NCI-H1417 treated with DMSO at 0.1 percent for 48 hours (cell line): ENCODE results near the gene DOCK6.

Experiments
- DNase-seq: peaks from one replicate; lab custom pipeline; 2025; lab: John Stamatoyannopoulos, UW

Gene DOCK6

GRCh38 chr19:11225172-11225571, 37.2 kb downstream of the DOCK6 start:
- no peak for DNase-seq

GRCh38 chr19:11224429-11224828, 37.9 kb downstream of the DOCK6 start:
- DNase-seq = no peak

- DNase-seq = no peak
Measured at GRCh38 chr19:11223200-11223599, 39.1 kb downstream of the DOCK6 start.

GRCh38 chr19:11221082-11221598, 41.2 kb downstream of the DOCK6 start:
- DNase-seq = no peak

DNA sequence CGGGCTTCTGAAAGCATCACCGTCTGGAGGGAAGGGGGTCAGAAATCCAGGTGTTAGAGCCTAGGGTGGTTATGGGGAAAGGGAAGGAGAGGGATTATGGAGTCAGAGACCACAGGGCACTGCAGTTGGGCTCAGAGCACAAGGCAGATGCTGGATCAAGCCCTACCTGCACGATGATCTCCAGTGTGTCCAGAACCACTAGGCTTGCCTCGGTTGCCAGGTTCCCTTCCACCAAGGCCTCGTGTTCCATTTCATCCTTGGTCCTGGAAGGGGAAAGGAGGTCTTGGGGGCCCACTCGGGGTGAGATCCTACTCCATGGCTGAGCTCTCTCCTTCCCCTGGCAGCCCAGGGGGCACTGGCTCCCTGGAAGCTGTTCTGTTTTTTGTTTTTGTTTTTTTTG, 47.9 kb downstream of the DOCK6 start:
- no peak for DNase-seq

DNA sequence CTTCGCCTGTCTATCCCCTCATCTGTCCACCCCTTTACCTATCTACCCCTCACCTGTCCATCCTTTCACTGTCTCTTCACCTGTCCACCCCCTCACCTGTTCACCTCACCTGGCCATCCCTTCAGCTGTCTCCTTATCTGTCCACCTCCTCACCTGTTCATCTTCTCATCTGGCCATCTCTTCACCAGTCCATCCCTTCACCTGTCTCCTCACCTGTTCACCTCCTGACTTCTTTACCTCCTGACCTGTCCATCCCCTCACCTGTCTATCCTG, 51.7 kb downstream of the DOCK6 start:
- DNase-seq = no peak

DNA sequence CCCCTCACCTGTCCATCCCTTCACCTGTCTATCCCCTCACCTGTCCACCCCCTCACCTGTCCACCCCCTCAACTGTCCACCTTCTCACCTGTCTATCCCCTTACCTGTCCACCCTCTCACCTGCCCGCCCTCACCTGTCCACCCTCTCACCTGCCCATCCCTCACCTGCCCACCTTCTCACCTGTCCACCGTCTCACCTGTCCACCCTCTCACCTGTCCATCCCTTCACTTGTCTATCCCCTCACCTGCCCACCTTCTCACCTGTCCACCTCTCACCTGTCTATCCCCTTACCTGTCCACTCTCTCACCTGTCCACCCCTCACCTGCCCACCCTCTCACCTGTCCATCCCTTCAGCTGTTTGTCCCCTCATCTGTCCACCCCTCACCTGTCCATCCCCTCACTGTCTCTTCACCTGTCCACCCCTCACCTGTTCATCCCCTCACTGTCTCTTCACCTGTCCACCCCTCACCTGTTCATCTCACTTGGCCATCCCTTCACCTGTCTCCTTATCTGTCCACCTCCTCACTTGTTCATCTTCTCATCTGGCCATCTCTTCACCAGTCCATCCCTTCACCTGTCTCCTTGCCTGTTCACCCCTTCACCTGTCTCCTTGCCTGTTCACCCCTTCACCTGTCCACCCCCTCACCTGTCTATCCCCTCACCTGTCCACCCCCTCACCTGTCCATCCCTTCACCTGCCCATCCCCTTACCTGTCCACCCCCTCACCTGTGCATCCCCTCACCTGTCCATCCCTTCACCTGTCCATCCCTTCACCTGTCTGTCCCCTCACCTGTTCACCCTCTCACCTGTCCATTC, 52.3 kb downstream of the DOCK6 start:
- DNase-seq = no peak

GRCh38 chr19:11208561-11209471, 53.5 kb downstream of the DOCK6 start:
- DNase-seq = no peak

DNA sequence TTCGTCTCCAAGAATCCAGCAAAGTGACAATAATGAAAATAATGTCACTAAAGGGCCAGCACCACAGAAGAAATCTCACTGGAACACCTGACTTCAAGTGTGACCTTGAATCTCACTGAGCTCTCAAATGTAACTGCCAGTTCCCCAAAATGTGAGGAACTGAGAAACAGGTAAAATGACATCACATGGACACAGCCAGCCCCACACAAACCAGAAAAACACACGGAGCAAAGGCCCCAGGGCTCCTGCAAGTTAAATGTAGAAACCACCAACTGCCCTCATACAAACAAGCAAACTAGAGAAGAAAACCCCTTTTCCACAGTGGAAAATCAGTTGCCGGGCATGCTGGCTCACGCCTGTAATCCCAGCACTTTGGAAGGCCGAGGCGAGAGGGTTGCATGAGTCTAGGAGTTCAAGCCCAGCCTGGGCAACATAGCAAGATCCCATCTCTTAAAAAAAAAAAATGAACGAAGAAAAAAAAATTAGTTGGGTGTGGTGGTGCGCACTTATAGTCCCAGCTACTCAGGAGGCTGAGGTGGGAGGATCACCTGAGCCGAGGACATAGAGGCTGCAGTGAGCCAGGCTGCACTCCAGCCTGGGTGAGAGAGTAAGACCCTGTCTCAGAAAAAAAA, 56.3 kb downstream of the DOCK6 start:
- DNase-seq = no peak

DNA sequence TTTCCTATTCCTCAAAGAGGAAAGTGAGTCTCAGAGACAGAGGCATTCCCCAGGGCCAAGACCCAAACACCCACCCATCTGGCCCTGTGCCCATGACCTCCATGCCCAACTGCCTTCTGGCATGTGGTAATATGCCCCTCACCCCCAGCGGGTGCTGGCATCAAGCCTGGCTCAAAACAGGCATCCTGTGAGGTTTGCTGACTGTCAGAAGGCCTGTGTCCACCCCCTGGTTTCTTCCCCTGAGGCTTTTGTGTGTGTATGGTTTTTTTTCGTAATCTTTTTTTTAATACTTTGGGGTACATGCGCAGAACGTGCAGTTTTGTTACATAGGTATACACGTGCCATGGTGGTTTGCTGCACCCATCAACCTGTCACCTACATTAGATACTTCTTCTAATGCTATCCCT, 57.4 kb downstream of the DOCK6 start:
- no peak for DNase-seq

- DNase-seq = no peak
Measured at GRCh38 chr19:11204076-11204602, 58.2 kb downstream of the DOCK6 start.

- no peak for DNase-seq
Measured at GRCh38 chr19:11203194-11204075, 58.9 kb downstream of the DOCK6 start.

- no peak for DNase-seq
Measured at GRCh38 chr19:11202488-11203193, 59.7 kb downstream of the DOCK6 start.

- no peak for DNase-seq
Measured at GRCh38 chr19:11201791-11202190, 60.5 kb downstream of the DOCK6 start.

DNA sequence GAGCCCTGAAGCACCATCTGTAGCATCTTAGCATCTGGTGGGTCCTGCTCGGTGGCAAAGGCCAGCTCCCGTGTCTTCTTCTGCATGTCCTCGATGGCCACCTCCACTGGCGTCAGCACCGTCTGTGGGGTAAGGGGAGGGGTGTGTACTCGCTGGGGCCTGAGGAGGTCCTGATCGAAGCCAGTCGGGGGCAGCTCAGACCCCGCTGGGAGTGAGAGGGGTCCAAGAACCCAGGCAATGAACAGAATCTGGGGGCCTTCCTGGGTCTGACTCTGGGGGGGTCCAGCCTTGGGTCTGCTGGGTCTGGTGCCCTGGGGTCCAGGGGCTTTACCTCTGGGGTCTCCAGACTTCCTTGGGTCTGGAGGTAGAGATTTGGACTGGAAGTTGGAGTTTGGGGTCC, 61.4 kb downstream of the DOCK6 start:
- DNase-seq = no peak

GRCh38 chr19:11200015-11200574, 62.2 kb downstream of the DOCK6 start:
- no peak for DNase-seq

- no peak for DNase-seq
Measured at GRCh38 chr19:11199517-11199916, 62.8 kb downstream of the DOCK6 start.

DNA sequence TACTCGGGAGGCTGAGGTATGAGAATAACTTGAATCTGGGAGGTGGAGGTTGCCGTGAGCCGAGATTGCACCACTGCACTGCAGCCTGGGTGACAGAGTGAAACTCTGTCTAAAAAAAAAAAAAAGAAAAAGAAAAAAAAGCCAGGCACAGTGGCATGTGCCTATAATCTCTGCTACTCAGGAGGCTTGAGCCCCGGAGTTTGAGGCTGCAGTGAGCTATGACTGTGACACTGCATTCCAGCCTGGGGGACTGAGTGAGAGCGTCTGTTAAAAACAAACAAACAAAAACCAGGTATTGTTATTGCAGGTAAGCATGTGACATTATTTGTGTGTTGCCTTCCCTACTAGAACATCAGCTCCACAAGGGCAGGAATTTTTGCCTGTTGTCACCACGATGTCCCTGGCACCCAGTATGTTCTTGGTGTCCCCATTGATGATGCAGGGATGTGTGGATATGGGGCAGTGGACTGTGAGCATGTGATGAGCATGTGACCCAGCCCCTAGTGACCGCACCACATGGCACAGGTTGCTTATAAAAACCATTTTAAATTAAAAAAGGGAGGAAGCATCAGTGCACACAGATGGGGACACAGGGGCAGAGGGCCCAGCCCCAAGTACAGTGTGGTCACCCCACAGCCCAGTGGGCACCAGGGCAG, 63.4 kb downstream of the DOCK6 start:
- DNase-seq = no peak

- DNase-seq = no peak
Measured at GRCh38 chr19:11198175-11198534, 64.2 kb downstream of the DOCK6 start.
